GM19193 (cell line): ENCODE results near the gene CNOT2.

ENCODE experiments used
- POLR2A ChIP-seq: IDR thresholded peaks from 4 replicates; pipeline ENCODE4 v1.6.1; 2011; ENCODE audit not compliant: insufficient read depth, insufficient read length; ENCODE audit errors: extremely low read depth

Gene CNOT2

GRCh38 chr12:70364695-70365397, 121.6 kb downstream of the CNOT2 start:
- TF ChIP-seq POLR2A: no peak

- TF ChIP-seq POLR2A: no peak
Measured at GRCh38 chr12:70365398-70365647, 122.1 kb downstream of the CNOT2 start.

- TF ChIP-seq POLR2A: no peak
Measured at GRCh38 chr12:70365648-70366518, 122.7 kb downstream of the CNOT2 start, which contains the start of gene KCNMB4. TSS of gene KCNMB4 (plus strand) at chr12:70366290. CDS start at chr12:70366735, 445 bp downstream.

GRCh38 chr12:70366581-70367257, 123.5 kb downstream of the CNOT2 start:
- no peak for TF ChIP-seq POLR2A

GRCh38 chr12:70367258-70368141, 124.3 kb downstream of the CNOT2 start:
- no peak for TF ChIP-seq POLR2A

GRCh38 chr12:70372881-70373280, 129.6 kb downstream of the CNOT2 start:
- TF ChIP-seq POLR2A: no peak

GRCh38 chr12:70379846-70380245, 136.6 kb downstream of the CNOT2 start:
- TF ChIP-seq POLR2A: no peak

- no peak for TF ChIP-seq POLR2A
Measured at GRCh38 chr12:70383484-70383883, 140.3 kb downstream of the CNOT2 start.

GRCh38 chr12:70383886-70384285, 140.7 kb downstream of the CNOT2 start:
- no peak for TF ChIP-seq POLR2A

- TF ChIP-seq POLR2A: no peak
Measured at GRCh38 chr12:70386771-70387170, 143.5 kb downstream of the CNOT2 start.

GRCh38 chr12:70389678-70390077, 146.4 kb downstream of the CNOT2 start:
- no peak for TF ChIP-seq POLR2A

GRCh38 chr12:70393787-70394499, 150.7 kb downstream of the CNOT2 start:
- TF ChIP-seq POLR2A: no peak

GRCh38 chr12:70398002-70398401, 154.8 kb downstream of the CNOT2 start:
- no peak for TF ChIP-seq POLR2A

- TF ChIP-seq POLR2A: no peak
Measured at GRCh38 chr12:70398862-70399261, 155.6 kb downstream of the CNOT2 start.

GRCh38 chr12:70399311-70399710, 156.1 kb downstream of the CNOT2 start:
- TF ChIP-seq POLR2A: no peak

- no peak for TF ChIP-seq POLR2A
Measured at GRCh38 chr12:70400124-70400523, 156.9 kb downstream of the CNOT2 start.
